WERI-Rb-1 (cell line): Measurements from ENCODE around the gene ILDR1.

Experiments used
- DNase-seq: peaks from one replicate; pipeline ENCODE4 v3.0.0-alpha.2; 2020
- H3K27ac ChIP-seq: fragments of 250-450 bp; sonication (Bioruptor Pico); 2 replicates; pipeline ENCODE4 v1.5.1; 2020; ENCODE audit warnings: mild to moderate bottlenecking, moderate library complexity
- H3K27me3 ChIP-seq: fragments of 250-450 bp; sonication (Bioruptor Pico); 2 replicates; pipeline ENCODE4 v1.5.1; 2021; ENCODE audit warnings: mild to moderate bottlenecking, low read depth, moderate library complexity; ENCODE audit not compliant: insufficient read depth, severe bottlenecking
- H3K36me3 ChIP-seq: fragments of 250-450 bp; sonication (Bioruptor Pico); 2 replicates; pipeline ENCODE4 v1.5.1; 2020; ENCODE audit warnings: mild to moderate bottlenecking, moderate library complexity
- H3K4me3 ChIP-seq: 2 replicates; pipeline ENCODE4 v1.5.1; 2011; ENCODE audit warnings: low read depth, mild to moderate bottlenecking, control low read depth, low read length
- H3K9me3 ChIP-seq: fragments of 250-450 bp; sonication (Bioruptor Pico); 2 replicates; pipeline ENCODE4 v1.5.1; 2021; ENCODE audit warnings: mild to moderate bottlenecking, moderate library complexity; ENCODE audit not compliant: severe bottlenecking
- TF ChIP-seq, protein P1 (sequence below): IDR thresholded peaks from 2 replicates; pipeline ENCODE4 v1.5.1; 2011; ENCODE audit warnings: low read depth, mild to moderate bottlenecking, control low read depth, inconsistent platforms, low read length

ILDR1 gene

DNA sequence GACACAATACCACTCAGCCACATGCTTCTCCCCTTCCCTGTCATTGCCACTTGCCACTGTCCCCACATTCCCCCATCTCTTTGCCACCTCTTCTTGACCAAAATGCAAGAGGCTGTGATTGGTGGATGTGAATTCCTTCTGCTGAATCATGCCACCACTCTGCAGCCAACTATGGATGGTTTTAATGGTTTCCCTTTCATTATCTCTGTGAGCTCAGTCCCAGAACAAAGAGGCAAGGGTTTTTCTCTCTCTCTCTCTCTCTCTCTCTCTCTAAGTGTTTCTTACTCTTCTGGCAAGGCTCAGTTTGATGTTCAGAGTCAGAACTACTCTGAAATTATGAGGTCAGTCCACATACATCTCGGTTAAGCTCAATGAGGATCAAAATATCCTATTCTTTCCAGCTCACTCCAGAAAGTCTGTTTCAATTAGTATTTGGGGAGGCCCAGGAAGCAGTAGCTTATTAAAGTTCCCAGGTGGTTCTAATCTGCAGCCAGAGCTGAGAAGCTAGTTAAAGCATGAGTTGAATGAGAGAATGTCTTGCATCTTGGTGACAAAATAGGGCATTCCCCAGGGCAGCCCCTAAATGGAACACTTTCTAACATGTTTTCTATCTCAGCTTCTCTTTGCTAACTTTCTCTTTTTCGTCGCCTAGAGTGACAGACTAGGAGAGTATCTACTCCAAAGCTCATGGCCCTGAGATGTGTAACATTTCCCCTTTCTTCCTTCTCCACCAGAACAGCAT is 8.5 kb upstream of the ILDR1 start:
- Histone ChIP-seq H3K27me3 (no peaks in the 10 kb centered on the region), H3K4me3 (no peak overlapping the region), H3K36me3 (no peaks in the 10 kb centered on the region), H3K9me3 (no peaks in the 10 kb centered on the region), H3K27ac (no peak overlapping the region)
- TF ChIP-seq, protein P1, sequence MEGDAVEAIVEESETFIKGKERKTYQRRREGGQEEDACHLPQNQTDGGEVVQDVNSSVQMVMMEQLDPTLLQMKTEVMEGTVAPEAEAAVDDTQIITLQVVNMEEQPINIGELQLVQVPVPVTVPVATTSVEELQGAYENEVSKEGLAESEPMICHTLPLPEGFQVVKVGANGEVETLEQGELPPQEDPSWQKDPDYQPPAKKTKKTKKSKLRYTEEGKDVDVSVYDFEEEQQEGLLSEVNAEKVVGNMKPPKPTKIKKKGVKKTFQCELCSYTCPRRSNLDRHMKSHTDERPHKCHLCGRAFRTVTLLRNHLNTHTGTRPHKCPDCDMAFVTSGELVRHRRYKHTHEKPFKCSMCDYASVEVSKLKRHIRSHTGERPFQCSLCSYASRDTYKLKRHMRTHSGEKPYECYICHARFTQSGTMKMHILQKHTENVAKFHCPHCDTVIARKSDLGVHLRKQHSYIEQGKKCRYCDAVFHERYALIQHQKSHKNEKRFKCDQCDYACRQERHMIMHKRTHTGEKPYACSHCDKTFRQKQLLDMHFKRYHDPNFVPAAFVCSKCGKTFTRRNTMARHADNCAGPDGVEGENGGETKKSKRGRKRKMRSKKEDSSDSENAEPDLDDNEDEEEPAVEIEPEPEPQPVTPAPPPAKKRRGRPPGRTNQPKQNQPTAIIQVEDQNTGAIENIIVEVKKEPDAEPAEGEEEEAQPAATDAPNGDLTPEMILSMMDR: no peak
- DNase-seq: no peak

DNA sequence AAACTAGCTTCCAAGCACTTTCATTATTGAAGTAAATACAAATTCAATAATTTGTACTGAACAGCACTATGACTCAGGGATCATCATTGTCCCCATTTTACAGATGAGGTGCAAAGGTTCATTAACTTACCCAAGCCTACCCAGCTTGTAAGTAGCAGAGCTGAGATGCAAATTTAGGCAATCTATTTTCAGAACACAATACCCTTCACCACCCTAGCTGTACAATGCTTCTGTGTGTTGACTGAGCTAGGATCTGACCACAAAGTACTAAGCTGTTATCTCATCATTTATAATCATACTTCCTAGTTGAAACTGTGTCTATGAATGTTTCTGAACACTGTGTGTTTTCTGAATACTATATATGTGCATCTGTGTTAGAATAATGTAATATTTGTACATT is 3.2 kb upstream of the ILDR1 start:
- DNase-seq: no peak
- Histone ChIP-seq H3K4me3 (no peak overlapping the region), H3K27ac (no peak overlapping the region), H3K36me3 (no peaks in the 10 kb centered on the region), H3K9me3 (no peaks in the 10 kb centered on the region), H3K27me3 (no peaks in the 10 kb centered on the region)
- TF ChIP-seq, protein P1: no peak

DNA sequence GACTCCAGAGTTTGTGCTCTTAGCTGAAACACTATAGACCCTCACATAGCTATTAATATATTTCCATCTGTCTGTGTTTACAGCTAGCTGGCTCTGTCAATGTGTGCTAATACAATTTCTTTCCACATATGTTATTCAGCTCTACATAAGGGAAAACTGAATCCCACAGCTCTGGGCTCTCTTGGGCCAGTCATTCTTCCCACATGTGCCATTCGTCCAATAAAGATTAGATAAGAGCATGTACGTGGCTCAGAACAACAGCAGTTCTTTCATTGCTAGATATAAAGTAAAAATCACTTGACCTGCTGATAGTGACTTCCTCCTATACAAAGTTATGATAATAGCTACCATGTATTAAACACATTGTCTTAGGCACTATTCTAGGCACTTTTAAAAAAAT is 2.8 kb upstream of the ILDR1 start:
- DNase-seq: no peak
- TF ChIP-seq, protein P1: no peak
- no peak overlapping the region for H3K27ac ChIP-seq

DNA sequence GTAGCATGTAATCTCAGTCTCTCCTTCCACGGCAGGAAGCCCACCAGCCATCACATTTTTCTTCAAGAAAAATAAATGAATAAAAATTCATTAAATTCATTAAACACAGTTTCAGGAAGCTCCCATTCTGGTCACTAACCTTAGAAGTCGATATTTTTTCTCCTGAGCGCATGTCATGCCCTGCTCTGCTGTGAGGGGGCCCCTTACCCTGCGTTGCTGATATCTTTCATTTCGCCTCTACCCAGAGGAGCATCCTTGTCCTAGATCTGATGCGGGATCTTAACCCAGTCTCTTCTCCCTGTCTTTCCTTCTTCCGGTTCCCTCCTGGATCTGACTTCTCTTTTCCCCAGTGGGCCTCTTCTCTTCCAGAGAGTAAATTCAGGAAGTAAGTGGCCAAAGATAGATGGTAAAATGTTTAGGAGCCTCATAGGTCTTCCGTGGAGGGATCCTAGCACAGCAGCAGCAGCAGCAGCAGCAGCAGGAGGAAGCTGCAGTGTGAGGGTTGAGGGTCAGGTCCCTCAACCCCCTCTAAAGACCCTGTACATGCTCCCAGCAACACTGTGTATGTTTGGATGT is 1.4 kb upstream of the ILDR1 start:
- TF ChIP-seq, protein P1: no peak
- no peak overlapping the region for H3K27ac ChIP-seq
- no peaks in the 10 kb centered on the region for H3K9me3 ChIP-seq
- H3K4me3 ChIP-seq: no peak overlapping the region
- DNase-seq: no peak
- no peaks in the 10 kb centered on the region for H3K36me3 ChIP-seq
- no peaks in the 10 kb centered on the region for H3K27me3 ChIP-seq

More for the DNA sequence above, 2.8 kb upstream of the ILDR1 start:
- Histone ChIP-seq H3K9me3 (no peaks in the 10 kb centered on the region), H3K27me3 (no peaks in the 10 kb centered on the region), H3K4me3 (no peak overlapping the region), H3K36me3 (no peaks in the 10 kb centered on the region)

DNA sequence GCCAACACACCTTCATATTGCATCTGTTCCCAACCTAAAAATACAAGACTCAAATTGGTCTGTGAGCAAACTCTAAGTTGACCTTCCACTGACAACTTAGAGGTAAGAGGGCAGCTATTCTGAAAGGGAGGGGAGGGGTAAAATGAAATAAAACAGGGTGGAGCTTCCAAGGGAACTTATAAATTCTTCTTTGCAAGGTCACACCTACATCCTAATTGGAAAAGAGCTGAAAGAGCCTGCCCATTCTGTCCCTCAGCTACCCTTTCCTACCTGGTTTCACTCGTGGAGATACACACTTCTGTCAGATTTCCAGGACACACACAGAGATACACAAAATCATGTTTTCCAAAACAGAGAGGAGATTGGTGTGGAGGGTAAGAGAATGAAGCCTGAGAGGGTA is 1.0 kb downstream of the ILDR1 start:
- Histone ChIP-seq H3K27ac (no peak overlapping the region), H3K36me3 (no peaks in the 10 kb centered on the region), H3K4me3 (no peak overlapping the region), H3K27me3 (no peaks in the 10 kb centered on the region), H3K9me3 (no peaks in the 10 kb centered on the region)
- TF ChIP-seq, protein P1: no peak
- DNase-seq: no peak
